Osteoblast (primary cell): ENCODE data around the gene RUNDC3A. TPM values are rescaled to one million over a fixed set of nuclear protein-coding genes. Genes with fewer than 3 reads are reported as not detected.
A peak's percentile ranks its signal among the peaks of the same experiment; 100 is the strongest.

Source experiments
- DNase-seq: peaks from one replicate; pipeline ENCODE4 v3.0.0; 2011; ENCODE audit warnings: low spot score, mixed read lengths; ENCODE audit not compliant: insufficient read length; ENCODE audit errors: missing footprints
- H2AFZ ChIP-seq: 2 replicates; pipeline ENCODE4 v1.6.0; 2011; ENCODE audit warnings: mild to moderate bottlenecking, low read length
- H3K27ac ChIP-seq: 2 replicates; pipeline ENCODE4 v1.5.1; 2011; ENCODE audit warnings: mild to moderate bottlenecking, low read depth, low read length, moderate library complexity
- H3K27me3 ChIP-seq: 2 replicates; pipeline ENCODE4 v1.6.0; 2012; ENCODE audit warnings: mild to moderate bottlenecking, control low read depth, inconsistent platforms, low read length, moderate library complexity; ENCODE audit not compliant: insufficient read depth
- H3K36me3 ChIP-seq: 2 replicates; pipeline ENCODE4 v1.5.1; 2011; ENCODE audit warnings: mild to moderate bottlenecking, low read length, control low read depth, moderate library complexity; ENCODE audit not compliant: insufficient read depth
- H3K4me1 ChIP-seq: 2 replicates; pipeline ENCODE4 v1.5.1; 2011; ENCODE audit warnings: mild to moderate bottlenecking, low read length, control low read depth, moderate library complexity; ENCODE audit not compliant: insufficient read depth
- H3K4me2 ChIP-seq: 2 replicates; pipeline ENCODE4 v1.6.0; 2011; ENCODE audit warnings: mild to moderate bottlenecking, low read length; ENCODE audit not compliant: insufficient read depth
- H3K4me3 ChIP-seq: fragments of 200-600 bp; sonication (generic); 3 replicates; pipeline ENCODE4 v1.5.1; 2012; ENCODE audit warnings: mild to moderate bottlenecking, low read length, inconsistent platforms; ENCODE audit not compliant: insufficient read depth
- H3K79me2 ChIP-seq: 2 replicates; pipeline ENCODE4 v1.6.0; 2012; ENCODE audit warnings: mild to moderate bottlenecking, low read length, control low read depth, inconsistent platforms; ENCODE audit not compliant: insufficient read depth
- H3K9me3 ChIP-seq: 2 replicates; pipeline ENCODE4 v1.5.1; 2011; ENCODE audit warnings: low read depth, low read length, control low read depth
- H4K20me1 ChIP-seq: 2 replicates; pipeline ENCODE4 v1.6.0; 2012; ENCODE audit warnings: mild to moderate bottlenecking, low read length, control low read depth; ENCODE audit not compliant: insufficient read depth
- CTCF ChIP-seq: IDR thresholded peaks from 2 replicates; pipeline ENCODE4 v1.5.1; 2011; ENCODE audit warnings: mild to moderate bottlenecking, low read depth, low read length, moderate library complexity; ENCODE audit errors: extremely low read depth
- total RNA-seq: library from RNA; depleted of rRNA; stranded (reverse); fragments of >200 nt; gene quantifications from 2 replicates; pipeline ENCODE4 v1.2.3, GENCODE V29; 2012

Gene RUNDC3A
- total RNA-seq, 1 donor: not detected

- H3K9me3 ChIP-seq: no peaks in the 10 kb centered on the region
- H3K4me2 ChIP-seq: no peak overlapping the region
- H3K27me3 ChIP-seq: no peaks in the 10 kb centered on the region
- H3K4me3 ChIP-seq: no peak overlapping the region
- no peak for TF ChIP-seq CTCF
- peaks cover 11% of the 10 kb centered on the region for H3K36me3 ChIP-seq
- no peak overlapping the region for H3K27ac ChIP-seq
- peaks cover 15% of the 10 kb centered on the region for H3K4me1 ChIP-seq
- peak; percentile 53 for DNase-seq
- H3K79me2 ChIP-seq: peaks cover 28% of the 10 kb centered on the region
- no peak overlapping the region for H2AFZ ChIP-seq
- H4K20me1 ChIP-seq: peaks cover 12% of the 10 kb centered on the region
Observed at GRCh38 chr17:44349553-44350070, 41.2 kb downstream of the RUNDC3A start.

GRCh38 chr17:44350733-44351226 lies 42.4 kb downstream of the RUNDC3A start:
- no peak overlapping the region for H2AFZ ChIP-seq
- H3K36me3 ChIP-seq: peaks cover 11% of the 10 kb centered on the region
- peaks cover 10% of the 10 kb centered on the region for H3K4me1 ChIP-seq
- H3K9me3 ChIP-seq: no peaks in the 10 kb centered on the region
- peaks cover 12% of the 10 kb centered on the region for H4K20me1 ChIP-seq
- H3K27ac ChIP-seq: no peak overlapping the region
- DNase-seq: peak; percentile 99
- no peak overlapping the region for H3K4me2 ChIP-seq
- no peak overlapping the region for H3K4me3 ChIP-seq
- H3K27me3 ChIP-seq: no peaks in the 10 kb centered on the region
- H3K79me2 ChIP-seq: peaks cover 21% of the 10 kb centered on the region
- peak; percentile 70 for TF ChIP-seq CTCF

- no peak overlapping the region for H2AFZ ChIP-seq
- peaks cover 5% of the 10 kb centered on the region for H3K4me1 ChIP-seq
- DNase-seq: peak; percentile 79
- H3K27ac ChIP-seq: no peak overlapping the region
- peaks cover 14% of the 10 kb centered on the region for H3K79me2 ChIP-seq
- no peaks in the 10 kb centered on the region for H3K27me3 ChIP-seq
- peaks cover 5% of the 10 kb centered on the region for H4K20me1 ChIP-seq
- H3K4me3 ChIP-seq: no peak overlapping the region
- no peak for TF ChIP-seq CTCF
- no peak overlapping the region for H3K4me2 ChIP-seq
- peaks cover 11% of the 10 kb centered on the region for H3K36me3 ChIP-seq
- no peaks in the 10 kb centered on the region for H3K9me3 ChIP-seq
Observed at GRCh38 chr17:44351464-44351863, 43.1 kb downstream of the RUNDC3A start.

GRCh38 chr17:44351961-44352827 lies 43.8 kb downstream of the RUNDC3A start:
- H2AFZ ChIP-seq: no peak overlapping the region
- DNase-seq: peak; percentile 83
- TF ChIP-seq CTCF: no peak
- no peak overlapping the region for H3K27ac ChIP-seq
- H4K20me1 ChIP-seq: peaks cover 4% of the 10 kb centered on the region
- H3K9me3 ChIP-seq: no peaks in the 10 kb centered on the region
- peaks cover 11% of the 10 kb centered on the region for H3K79me2 ChIP-seq
- H3K4me2 ChIP-seq: no peak overlapping the region
- no peak overlapping the region for H3K4me3 ChIP-seq
- H3K4me1 ChIP-seq: peaks cover 5% of the 10 kb centered on the region
- peaks cover 11% of the 10 kb centered on the region for H3K36me3 ChIP-seq
- H3K27me3 ChIP-seq: no peaks in the 10 kb centered on the region
